C4-2B (cell line): ENCODE measurements around the gene ADAMTS16.

Experiments
- CTCF ChIP-seq: fragments of 450-650 bp; conservative IDR thresholded peaks from 2 replicates; pipeline ENCODE4 v1.5.1; 2017; ENCODE audit warnings: mild to moderate bottlenecking
- ZFX ChIP-seq: fragments of 450-650 bp; IDR thresholded peaks from 2 replicates; pipeline ENCODE4 v1.6.1; 2017

- TF ChIP-seq CTCF: no peak
- TF ChIP-seq ZFX: no peak
Observed at GRCh38 chr5:5103245-5103644, 36.9 kb upstream of the ADAMTS16 start.
